SU-DHL-6 (cell line): ENCODE measurements around the gene AMMECR1L.

Source experiments
- CTCF ChIP-seq: fragments of 200-600 bp; sonication (generic); IDR thresholded peaks from one replicate; pipeline ENCODE4 v1.5.1; 2017; ENCODE audit warnings: antibody characterized with exemption, mild to moderate bottlenecking, low read length, moderate library complexity; ENCODE audit not compliant: insufficient read depth, poor library complexity, severe bottlenecking
- EZH2phosphoT487 ChIP-seq: fragments of 200-600 bp; sonication (generic), shearing (Covaris generic); conservative IDR thresholded peaks from 2 replicates; pipeline ENCODE4 v1.6.1; 2018; ENCODE audit warnings: mild to moderate bottlenecking, antibody characterized with exemption, low read length, moderate library complexity, mixed read lengths

GRCh38 chr2:127897531-127898211 lies 11.9 kb upstream of the AMMECR1L start:
- TF ChIP-seq CTCF (no peak), EZH2phosphoT487 (no peak)
